ENCODE data around the gene NFIC.

DNA sequence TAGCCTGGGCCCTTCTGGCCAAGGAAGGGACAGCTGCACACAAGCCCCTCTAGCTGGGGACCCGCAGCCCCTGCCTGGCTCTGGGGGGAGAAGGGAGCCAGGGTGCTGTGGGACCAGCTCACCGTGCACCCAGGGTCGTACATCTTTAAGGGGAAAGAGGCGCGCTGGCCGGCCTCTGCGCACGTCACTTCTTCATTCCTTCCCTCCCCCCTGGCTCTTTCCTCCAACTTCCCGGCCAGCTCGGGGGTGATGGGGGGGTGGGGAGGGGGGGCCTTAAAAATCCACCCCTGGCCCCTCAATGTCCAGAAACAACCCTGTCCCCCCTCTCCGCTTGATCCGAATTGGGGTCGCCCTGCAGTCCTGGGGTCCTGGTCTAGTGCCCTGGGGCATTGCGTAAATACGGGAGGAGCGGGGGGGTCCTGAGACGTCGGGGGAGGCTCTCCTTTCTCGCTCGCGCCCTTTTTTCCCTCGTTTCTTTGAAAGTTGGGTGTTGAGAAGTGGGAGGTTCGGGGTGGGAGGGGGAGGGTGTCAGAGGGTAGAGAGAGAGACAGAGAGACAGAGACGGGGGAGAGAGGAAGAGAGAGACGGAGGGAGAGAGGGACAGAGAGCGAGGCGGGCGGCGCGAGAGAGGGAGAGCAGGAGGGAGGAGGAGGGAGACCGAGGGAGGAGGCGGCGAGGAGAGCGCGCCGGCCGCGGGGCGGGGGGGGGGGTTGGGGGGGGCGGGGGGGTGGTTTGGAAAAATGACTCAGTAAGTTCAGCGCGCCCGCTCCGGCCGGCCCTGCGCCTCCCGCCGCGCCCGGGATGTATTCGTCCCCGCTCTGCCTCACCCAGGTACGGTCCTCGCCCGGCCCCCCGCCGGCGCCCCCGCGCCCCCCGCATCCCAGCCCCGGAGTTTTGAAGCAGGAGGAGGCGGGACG is at the start of gene NFIC:
- TF ChIP-seq, protein P1, sequence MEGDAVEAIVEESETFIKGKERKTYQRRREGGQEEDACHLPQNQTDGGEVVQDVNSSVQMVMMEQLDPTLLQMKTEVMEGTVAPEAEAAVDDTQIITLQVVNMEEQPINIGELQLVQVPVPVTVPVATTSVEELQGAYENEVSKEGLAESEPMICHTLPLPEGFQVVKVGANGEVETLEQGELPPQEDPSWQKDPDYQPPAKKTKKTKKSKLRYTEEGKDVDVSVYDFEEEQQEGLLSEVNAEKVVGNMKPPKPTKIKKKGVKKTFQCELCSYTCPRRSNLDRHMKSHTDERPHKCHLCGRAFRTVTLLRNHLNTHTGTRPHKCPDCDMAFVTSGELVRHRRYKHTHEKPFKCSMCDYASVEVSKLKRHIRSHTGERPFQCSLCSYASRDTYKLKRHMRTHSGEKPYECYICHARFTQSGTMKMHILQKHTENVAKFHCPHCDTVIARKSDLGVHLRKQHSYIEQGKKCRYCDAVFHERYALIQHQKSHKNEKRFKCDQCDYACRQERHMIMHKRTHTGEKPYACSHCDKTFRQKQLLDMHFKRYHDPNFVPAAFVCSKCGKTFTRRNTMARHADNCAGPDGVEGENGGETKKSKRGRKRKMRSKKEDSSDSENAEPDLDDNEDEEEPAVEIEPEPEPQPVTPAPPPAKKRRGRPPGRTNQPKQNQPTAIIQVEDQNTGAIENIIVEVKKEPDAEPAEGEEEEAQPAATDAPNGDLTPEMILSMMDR (IDR thresholded peaks at IDR 0.05; ENCODE audit: insufficient read depth, low read depth, low read length) = no peak
- TF ChIP-seq EZH2 (IDR thresholded peaks at IDR 0.05; ENCODE audit: insufficient read depth, low read length) = no peak

Data from astrocyte (in vitro differentiated cells and primary cell).